ENCODE data around the gene PLXNB2. TPM values are rescaled to one million over a fixed set of nuclear protein-coding genes. Genes with fewer than 3 reads are reported as not detected.
A peak's percentile ranks its signal among the peaks of the same experiment; 100 is the strongest.

The PLXNB2 gene
- total RNA-seq, 1 donor from 2014 or later: 180 TPM

DNA sequence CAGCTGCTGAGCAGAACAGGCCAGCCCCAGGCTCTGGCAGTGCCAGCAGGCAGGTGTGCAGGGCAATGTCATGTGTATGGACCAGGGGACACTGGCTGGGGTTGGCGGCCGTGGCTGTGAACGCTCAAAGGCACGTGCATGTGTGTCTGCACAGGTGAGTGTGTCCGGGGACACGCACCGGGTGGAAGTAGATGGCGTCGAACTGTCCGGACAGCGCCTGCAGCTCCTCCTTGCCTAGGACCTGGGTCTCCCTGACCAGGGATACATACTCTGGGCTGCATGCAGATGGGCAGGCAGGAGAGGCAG is 57.2 kb downstream of the PLXNB2 start:
- intact Hi-C loops (cut with DNase I): loop anchor here (5.0 kb wide), 2 partner anchors 77 to 92 kb away; partner anchors contain the start of genes DENND6B and PPP6R2
- H3K4me1 ChIP-seq: peaks cover 56% of the 10 kb centered on the region
- H3K27me3 ChIP-seq: no peaks in the 10 kb centered on the region
- no peak for DNase-seq (ENCODE audit: extremely low spot score in 2 of 2)
- H3K4me3 ChIP-seq: peak overlapping the region; percentile 60 to 88
- no peaks in the 10 kb centered on the region for H3K9me3 ChIP-seq
- peaks cover 0 to 10% of the 10 kb centered on the region in 2 donors for H3K36me3 ChIP-seq
- TF ChIP-seq POLR2A (IDR thresholded peaks at IDR 0.05): no peak
- TF ChIP-seq, protein P1, sequence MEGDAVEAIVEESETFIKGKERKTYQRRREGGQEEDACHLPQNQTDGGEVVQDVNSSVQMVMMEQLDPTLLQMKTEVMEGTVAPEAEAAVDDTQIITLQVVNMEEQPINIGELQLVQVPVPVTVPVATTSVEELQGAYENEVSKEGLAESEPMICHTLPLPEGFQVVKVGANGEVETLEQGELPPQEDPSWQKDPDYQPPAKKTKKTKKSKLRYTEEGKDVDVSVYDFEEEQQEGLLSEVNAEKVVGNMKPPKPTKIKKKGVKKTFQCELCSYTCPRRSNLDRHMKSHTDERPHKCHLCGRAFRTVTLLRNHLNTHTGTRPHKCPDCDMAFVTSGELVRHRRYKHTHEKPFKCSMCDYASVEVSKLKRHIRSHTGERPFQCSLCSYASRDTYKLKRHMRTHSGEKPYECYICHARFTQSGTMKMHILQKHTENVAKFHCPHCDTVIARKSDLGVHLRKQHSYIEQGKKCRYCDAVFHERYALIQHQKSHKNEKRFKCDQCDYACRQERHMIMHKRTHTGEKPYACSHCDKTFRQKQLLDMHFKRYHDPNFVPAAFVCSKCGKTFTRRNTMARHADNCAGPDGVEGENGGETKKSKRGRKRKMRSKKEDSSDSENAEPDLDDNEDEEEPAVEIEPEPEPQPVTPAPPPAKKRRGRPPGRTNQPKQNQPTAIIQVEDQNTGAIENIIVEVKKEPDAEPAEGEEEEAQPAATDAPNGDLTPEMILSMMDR (IDR thresholded peaks at IDR 0.05): no peak
- TF ChIP-seq POLR2AphosphoS5 (IDR thresholded peaks at IDR 0.05; ENCODE audit: insufficient read depth in 1 of 2, low read depth in 1 of 2): no peak
- peak overlapping the region; percentile 79 for H3K27ac ChIP-seq

DNA sequence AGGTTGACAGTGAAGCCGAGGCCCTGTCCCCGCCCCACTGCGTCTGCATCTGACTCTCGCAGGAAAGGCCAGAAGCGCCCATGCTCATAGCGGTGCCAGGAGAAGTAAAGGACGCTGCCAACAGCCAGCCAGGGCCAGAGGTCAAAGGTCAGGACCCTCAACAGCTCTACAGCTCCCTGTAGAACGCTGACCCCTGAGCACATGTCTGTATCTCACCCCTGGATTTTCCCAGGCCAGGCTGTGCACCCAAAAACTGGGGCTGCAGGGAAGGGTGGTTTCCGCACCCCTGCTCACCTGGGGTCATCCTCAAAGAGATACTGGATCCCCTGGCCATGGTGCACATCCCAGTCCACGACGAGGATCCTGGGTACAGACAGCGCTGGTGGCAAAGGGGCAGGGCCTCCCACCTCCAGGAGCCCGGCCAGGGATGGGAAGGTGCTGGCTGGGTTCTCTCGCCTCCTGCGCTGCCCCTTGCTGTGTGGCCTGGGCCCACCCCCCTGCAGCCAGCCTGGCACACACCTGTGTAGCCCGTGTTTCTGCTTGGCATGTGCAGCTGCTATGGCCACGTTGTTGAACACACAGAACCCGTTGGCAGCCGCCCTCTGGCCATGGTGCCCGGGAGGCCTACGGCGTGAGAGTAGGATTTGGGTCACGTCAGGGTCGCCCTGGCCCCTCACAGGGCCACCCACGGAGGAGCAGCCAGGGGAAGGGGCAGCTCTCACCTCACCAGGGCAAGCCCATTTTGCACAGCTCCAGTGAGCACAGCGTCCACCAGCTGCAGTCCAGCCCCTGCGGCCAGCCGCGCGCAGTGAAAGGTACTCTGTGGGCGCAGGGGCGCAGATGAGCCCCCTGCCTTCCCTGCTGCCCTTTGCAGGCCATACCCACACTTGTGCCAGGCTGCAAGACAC is 57.9 kb downstream of the PLXNB2 start:
- peaks cover 57% of the 10 kb centered on the region for H3K4me1 ChIP-seq
- H3K36me3 ChIP-seq: peaks cover 0 to 10% of the 10 kb centered on the region in 2 donors
- DNase-seq (ENCODE audit: extremely low spot score in 2 of 2): no peak
- TF ChIP-seq, protein P1 (IDR thresholded peaks at IDR 0.05): no peak
- TF ChIP-seq POLR2AphosphoS5 (IDR thresholded peaks at IDR 0.05; ENCODE audit: insufficient read depth in 1 of 2, low read depth in 1 of 2) (no peak), POLR2A (IDR thresholded peaks at IDR 0.05) (no peak)
- H3K27ac ChIP-seq: no peak overlapping the region
- no peaks in the 10 kb centered on the region for H3K9me3 ChIP-seq
- intact Hi-C loops (cut with DNase I): loop anchor here (5.0 kb wide), 2 partner anchors 78 to 93 kb away; partner anchors contain the start of genes DENND6B and PPP6R2
- peak overlapping the region; percentile 60 to 88 for H3K4me3 ChIP-seq
- no peaks in the 10 kb centered on the region for H3K27me3 ChIP-seq

DNA sequence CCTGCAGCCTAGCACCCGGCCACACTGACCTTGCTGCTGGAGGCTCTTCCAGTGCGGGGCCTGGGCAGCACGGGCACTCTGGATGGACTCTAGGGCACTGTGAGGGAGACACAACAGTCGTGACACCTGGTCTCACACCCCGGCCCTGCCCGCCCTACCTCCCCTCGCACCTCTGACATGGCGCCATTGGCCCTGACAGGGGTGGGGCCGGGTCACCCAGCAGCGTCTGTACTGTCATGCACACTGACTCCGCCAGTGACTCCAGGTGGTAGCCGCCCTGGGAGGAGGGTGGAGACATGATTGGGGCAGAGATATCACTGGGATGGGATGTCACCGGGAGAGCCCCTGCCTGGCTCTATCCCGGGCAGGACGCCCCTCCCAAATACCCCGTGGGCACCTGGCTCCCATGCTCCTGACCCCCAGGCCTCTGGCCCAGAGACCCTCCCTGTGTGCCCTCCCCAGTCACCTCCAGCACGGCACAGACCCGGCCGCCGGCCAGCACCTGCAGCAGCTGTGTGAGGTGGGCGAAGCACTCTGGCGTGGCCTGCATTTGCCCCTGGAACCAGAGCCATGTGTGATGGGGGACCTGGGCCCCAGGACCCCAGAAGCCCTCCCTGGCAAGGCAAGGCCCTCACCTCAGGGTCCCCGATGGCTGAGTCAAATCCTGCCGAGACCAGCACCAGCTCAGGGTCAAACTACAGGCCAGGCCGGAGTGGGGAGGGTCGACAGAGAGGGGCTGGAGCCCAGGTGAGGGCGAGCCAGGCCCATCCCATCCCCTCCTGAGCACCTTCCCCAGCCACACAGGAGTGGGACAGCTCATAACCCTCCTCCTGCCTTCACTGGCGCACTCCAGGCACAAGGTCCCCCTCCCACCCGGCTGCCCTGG is 59.0 kb downstream of the PLXNB2 start:
- no peak overlapping the region for H3K27ac ChIP-seq
- TF ChIP-seq POLR2AphosphoS5 (IDR thresholded peaks at IDR 0.05; ENCODE audit: insufficient read depth in 1 of 2, low read depth in 1 of 2): no peak
- TF ChIP-seq POLR2A (IDR thresholded peaks at IDR 0.05): no peak
- TF ChIP-seq, protein P1 (IDR thresholded peaks at IDR 0.05): no peak
- DNase-seq (ENCODE audit: extremely low spot score in 2 of 2): no peak
- intact Hi-C loops (cut with DNase I): no loop called here
- H3K36me3 ChIP-seq: peaks cover 0 to 10% of the 10 kb centered on the region in 2 donors
- no peak overlapping the region for H3K4me3 ChIP-seq
- no peaks in the 10 kb centered on the region for H3K9me3 ChIP-seq
- H3K4me1 ChIP-seq: peaks cover 67% of the 10 kb centered on the region
- no peaks in the 10 kb centered on the region for H3K27me3 ChIP-seq

DNA sequence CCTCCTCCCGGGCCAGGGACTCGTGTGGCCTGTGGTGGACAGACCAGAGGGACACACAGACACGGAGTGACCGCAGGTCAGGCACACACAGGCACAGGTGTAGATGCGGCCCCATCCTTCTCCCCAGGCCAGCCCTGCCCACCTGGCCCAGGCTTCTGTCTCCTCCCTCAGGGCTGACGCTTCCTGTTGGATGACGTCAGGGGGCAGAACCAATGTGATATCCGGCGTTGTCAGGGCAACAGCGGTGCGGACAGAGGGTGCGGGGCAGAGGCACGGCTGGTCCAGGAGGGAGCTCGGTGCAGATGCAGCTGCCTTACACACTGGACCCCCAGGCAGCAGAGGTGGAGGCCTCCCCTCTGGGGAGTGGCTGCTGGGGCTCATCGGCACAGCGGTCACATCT is 59.7 kb downstream of the PLXNB2 start:
- peaks cover 74% of the 10 kb centered on the region for H3K4me1 ChIP-seq
- TF ChIP-seq, protein P1 (IDR thresholded peaks at IDR 0.05): no peak
- TF ChIP-seq POLR2AphosphoS5 (IDR thresholded peaks at IDR 0.05; ENCODE audit: insufficient read depth in 1 of 2, low read depth in 1 of 2) (no peak), POLR2A (IDR thresholded peaks at IDR 0.05) (no peak)
- no peak overlapping the region for H3K27ac ChIP-seq
- intact Hi-C loops (cut with DNase I): no loop called here
- H3K4me3 ChIP-seq: no peak overlapping the region
- no peaks in the 10 kb centered on the region for H3K9me3 ChIP-seq
- H3K27me3 ChIP-seq: no peaks in the 10 kb centered on the region
- H3K36me3 ChIP-seq: peaks cover 0 to 10% of the 10 kb centered on the region in 2 donors
- DNase-seq (ENCODE audit: extremely low spot score in 2 of 2): no peak

Measured in vagina (tissue), 2 donors.